ENCODE results near the gene KLHDC10.
A peak's percentile ranks its signal among the peaks of the same experiment; 100 is the strongest.

KLHDC10 gene

GRCh38 chr7:130140551-130141160 is 70.3 kb downstream of the KLHDC10 start:
- no peak for TF ChIP-seq CTCF (conservative IDR thresholded peaks at IDR 0.05; ENCODE audit: low read depth)
- peak overlapping the region; percentile 79 for H3K27ac ChIP-seq
- ChIA-PET POLR2A (ENCODE audit: low non-redundant PET) (interaction anchor here (0.6 kb wide), 1 partner anchor 33 kb away, joined by 3 read pairs; no protein-coding TSS in a partner anchor), CTCF (no interaction called here)
- no peak for DNase-seq (ENCODE audit: low spot score)

DNA sequence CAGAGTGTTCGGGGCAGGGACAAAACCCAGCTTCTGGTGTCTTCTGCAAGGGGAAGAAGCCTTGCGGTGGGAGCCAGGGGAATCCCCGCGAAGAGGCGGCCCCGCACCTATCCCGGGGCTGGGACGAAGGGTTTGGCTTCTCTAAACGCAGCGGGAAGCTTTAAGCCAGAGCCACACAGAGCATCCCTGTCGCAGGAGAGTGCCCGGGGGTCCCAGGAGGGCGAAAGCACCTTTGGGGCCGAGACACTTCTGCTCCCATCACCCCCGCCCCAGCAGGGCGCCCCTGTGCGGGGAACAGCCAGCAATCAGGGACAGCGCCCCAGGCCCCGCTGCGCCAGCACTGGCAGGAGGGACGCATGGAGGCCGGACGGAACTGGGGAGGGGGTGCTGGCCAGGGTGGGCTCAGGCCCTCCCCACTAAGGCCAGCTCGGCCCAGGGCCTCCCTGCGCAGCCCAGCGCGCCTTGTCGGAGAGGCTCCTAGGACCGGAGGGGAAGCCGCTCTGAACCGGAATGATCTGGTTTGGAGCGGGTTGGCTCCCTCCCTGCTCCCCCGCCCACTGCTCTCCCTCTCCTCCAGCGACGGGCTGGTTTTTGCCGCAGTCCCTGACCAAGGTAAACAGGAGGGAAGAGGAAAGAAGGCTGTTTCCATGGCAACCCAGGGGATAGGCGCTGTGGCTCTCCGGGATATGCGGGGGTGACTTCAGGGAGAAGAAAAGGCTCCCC is 71.0 kb downstream of the KLHDC10 start:
- no peak for TF ChIP-seq CTCF (conservative IDR thresholded peaks at IDR 0.05; ENCODE audit: low read depth)
- DNase-seq (ENCODE audit: low spot score) = no peak
- ChIA-PET POLR2A (ENCODE audit: low non-redundant PET) (no interaction called here), CTCF (interaction anchor here (0.6 kb wide), 1 partner anchor 1040 kb away, joined by 5 read pairs; no protein-coding TSS in a partner anchor)
- H3K27ac ChIP-seq = peak overlapping the region; percentile 79

DNA sequence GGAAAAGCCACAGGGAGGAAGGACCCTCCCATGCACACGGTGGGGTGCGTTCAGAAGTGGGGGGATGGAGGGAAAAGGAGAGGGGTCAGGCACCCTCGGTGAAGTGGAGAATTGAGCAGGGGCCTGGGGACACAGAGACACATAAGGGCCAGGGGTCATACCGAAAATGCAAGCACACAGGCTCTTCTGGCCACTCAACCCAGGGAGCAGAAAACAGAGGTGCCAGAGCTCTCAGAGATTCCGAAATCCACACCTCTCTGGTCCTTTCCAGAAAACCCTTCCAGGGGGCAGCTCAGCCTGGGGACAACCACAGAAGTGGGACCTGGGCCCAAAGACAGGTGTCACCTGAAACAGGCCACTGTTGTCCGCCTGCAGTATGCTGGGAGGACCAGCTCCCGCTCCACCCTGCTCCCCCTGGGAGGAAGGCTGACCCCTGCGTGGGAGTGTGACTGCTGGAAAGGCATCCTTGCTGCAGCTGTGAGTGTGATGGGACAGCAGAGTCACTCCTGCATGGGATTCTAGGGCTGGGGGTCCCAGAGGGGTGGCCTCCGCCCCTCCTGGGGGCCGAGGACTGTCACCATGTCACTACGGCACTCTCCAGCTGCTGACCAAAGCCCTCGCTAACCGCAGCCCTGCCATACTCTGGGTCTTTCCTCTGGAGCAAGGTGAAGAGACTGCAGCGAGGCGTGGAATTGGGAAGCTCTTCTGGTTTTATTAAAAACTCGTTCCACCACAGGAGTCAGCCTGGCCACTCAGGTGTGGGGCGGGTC is 71.7 kb downstream of the KLHDC10 start:
- no peak for TF ChIP-seq CTCF (conservative IDR thresholded peaks at IDR 0.05; ENCODE audit: low read depth)
- CTCF ChIA-PET = interaction anchor here (0.6 kb wide), 1 partner anchor 1039 kb away, joined by 5 read pairs; no protein-coding TSS in a partner anchor
- DNase-seq (ENCODE audit: low spot score) = no peak
- peak overlapping the region; percentile 79 for H3K27ac ChIP-seq
- POLR2A ChIA-PET (ENCODE audit: low non-redundant PET) = no interaction called here

DNA sequence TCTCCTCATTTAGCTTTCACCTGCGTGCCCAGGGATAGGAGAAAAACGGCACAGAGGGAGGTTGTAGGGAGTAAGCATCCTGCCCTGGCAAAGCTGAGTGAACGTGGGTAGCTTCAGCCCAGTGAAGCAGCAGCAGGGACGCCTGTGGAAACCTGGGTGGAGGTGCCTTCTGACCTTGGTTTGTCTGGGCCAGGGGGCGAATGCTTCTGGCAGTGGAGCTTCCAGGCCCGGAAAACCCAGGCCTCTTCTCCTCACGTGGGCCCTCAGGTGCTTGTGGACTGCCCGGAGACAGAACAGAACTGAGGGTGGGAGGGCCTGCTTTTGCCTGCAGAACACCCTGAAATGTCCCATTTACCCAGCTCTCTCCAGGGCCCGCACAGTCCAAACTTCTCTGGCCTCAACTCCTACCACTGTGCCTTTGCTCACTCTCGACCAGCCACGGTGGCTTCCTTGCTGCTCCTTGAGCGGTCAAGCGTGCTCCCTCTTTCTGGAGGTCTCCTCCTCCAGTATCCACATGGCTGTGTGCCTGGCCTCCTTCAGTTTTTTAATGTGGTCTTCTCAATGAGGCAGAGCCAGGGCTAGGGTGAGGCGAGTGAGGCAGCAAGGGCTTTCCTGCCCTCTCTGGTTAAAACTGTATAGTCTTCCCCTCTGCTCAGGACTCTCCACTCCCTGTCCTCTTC is 72.5 kb downstream of the KLHDC10 start:
- no peak for TF ChIP-seq CTCF (conservative IDR thresholded peaks at IDR 0.05; ENCODE audit: low read depth)
- DNase-seq (ENCODE audit: low spot score) = no peak
- H3K27ac ChIP-seq = peak overlapping the region; percentile 79
- CTCF ChIA-PET = no interaction called here
- POLR2A ChIA-PET (ENCODE audit: low non-redundant PET) = no interaction called here

DNA sequence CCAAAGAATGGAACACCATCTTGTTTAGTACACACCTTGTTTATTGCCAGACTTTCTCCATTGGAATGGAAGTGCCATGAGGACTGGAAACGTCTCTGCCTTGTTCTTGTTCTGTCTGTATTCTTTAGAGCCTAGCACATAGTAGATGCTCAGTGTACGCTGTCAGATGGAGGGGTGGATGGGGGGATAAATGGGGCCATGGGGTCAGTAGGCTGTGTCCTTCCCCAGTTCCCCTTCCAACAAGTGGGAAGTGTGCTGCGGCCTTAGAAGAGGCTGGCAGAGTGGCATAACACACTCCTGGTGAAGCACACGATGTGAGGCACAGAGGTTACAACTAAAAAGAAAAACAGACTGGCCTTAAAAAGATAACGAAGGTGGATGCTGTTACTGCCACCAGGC is 73.0 kb downstream of the KLHDC10 start:
- ChIA-PET CTCF (no interaction called here), POLR2A (ENCODE audit: low non-redundant PET) (no interaction called here)
- no peak for TF ChIP-seq CTCF (conservative IDR thresholded peaks at IDR 0.05; ENCODE audit: low read depth)
- no peak for DNase-seq (ENCODE audit: low spot score)
- peak overlapping the region; percentile 79 for H3K27ac ChIP-seq

- ChIA-PET POLR2A (ENCODE audit: low non-redundant PET) (no interaction called here), CTCF (no interaction called here)
- DNase-seq (ENCODE audit: low spot score) = no peak
- H3K27ac ChIP-seq = peak overlapping the region; percentile 79
- TF ChIP-seq CTCF (conservative IDR thresholded peaks at IDR 0.05; ENCODE audit: low read depth) = no peak
These were observed 73.6 kb downstream of the KLHDC10 start for GRCh38 chr7:130143986-130144311.

Data from RWPE1 (cell line).